ENCODE data around the gene B3GAT1.

The B3GAT1 gene

GRCh38 chr11:134392953-134393615, 19.0 kb downstream of the B3GAT1 start:
- Histone ChIP-seq H3K27me3 (ENCODE audit: control insufficient read depth in 1 of 2, insufficient read depth in 2 of 2, low read length in 2 of 2) (peaks cover 0 to 8% of the 10 kb centered on the region in 2 donors), H3K27ac (ENCODE audit: low read depth, low read length) (no peak overlapping the region), H3K4me3 (ENCODE audit: low read depth in 1 of 2, low read length in 2 of 2) (no peak overlapping the region)

GRCh38 chr11:134391656-134392055, 20.4 kb downstream of the B3GAT1 start:
- H3K4me3 ChIP-seq (ENCODE audit: low read depth in 1 of 2, low read length in 2 of 2): no peak overlapping the region
- H3K9ac ChIP-seq (ENCODE audit: low read depth in 1 of 2, low read length in 2 of 2): no peak overlapping the region
- H3K4me1 ChIP-seq (ENCODE audit: control insufficient read depth in 1 of 2, insufficient read depth in 2 of 2, low read length in 2 of 2): no peaks in the 10 kb centered on the region
- no peaks in the 10 kb centered on the region for H3K9me3 ChIP-seq (ENCODE audit: control insufficient read depth in 1 of 2, low read length in 2 of 2)
- H3K27ac ChIP-seq (ENCODE audit: low read depth, low read length): no peak overlapping the region
- peaks cover 0 to 5% of the 10 kb centered on the region in 2 donors for H3K27me3 ChIP-seq (ENCODE audit: control insufficient read depth in 1 of 2, insufficient read depth in 2 of 2, low read length in 2 of 2)
- H3K36me3 ChIP-seq (ENCODE audit: control insufficient read depth in 1 of 2, insufficient read depth in 2 of 2, low read length in 2 of 2): no peaks in the 10 kb centered on the region

More at GRCh38 chr11:134392953-134393615, 19.0 kb downstream of the B3GAT1 start:
- Histone ChIP-seq H3K9me3 (ENCODE audit: control insufficient read depth in 1 of 2, low read length in 2 of 2) (no peaks in the 10 kb centered on the region), H3K4me1 (ENCODE audit: control insufficient read depth in 1 of 2, insufficient read depth in 2 of 2, low read length in 2 of 2) (no peaks in the 10 kb centered on the region), H3K9ac (ENCODE audit: low read depth in 1 of 2, low read length in 2 of 2) (no peak overlapping the region), H3K36me3 (ENCODE audit: control insufficient read depth in 1 of 2, insufficient read depth in 2 of 2, low read length in 2 of 2) (no peaks in the 10 kb centered on the region)

GRCh38 chr11:134390706-134391569, 21.1 kb downstream of the B3GAT1 start:
- H3K9ac ChIP-seq (ENCODE audit: low read depth in 1 of 2, low read length in 2 of 2): no peak overlapping the region
- no peak overlapping the region for H3K27ac ChIP-seq (ENCODE audit: low read depth, low read length)
- H3K4me1 ChIP-seq (ENCODE audit: control insufficient read depth in 1 of 2, insufficient read depth in 2 of 2, low read length in 2 of 2): no peaks in the 10 kb centered on the region
- H3K9me3 ChIP-seq (ENCODE audit: control insufficient read depth in 1 of 2, low read length in 2 of 2): no peaks in the 10 kb centered on the region
- no peaks in the 10 kb centered on the region for H3K36me3 ChIP-seq (ENCODE audit: control insufficient read depth in 1 of 2, insufficient read depth in 2 of 2, low read length in 2 of 2)
- peaks cover 0 to 8% of the 10 kb centered on the region in 2 donors for H3K27me3 ChIP-seq (ENCODE audit: control insufficient read depth in 1 of 2, insufficient read depth in 2 of 2, low read length in 2 of 2)
- H3K4me3 ChIP-seq (ENCODE audit: low read depth in 1 of 2, low read length in 2 of 2): no peak overlapping the region

- Histone ChIP-seq H3K4me1 (ENCODE audit: control insufficient read depth in 1 of 2, insufficient read depth in 2 of 2, low read length in 2 of 2) (no peaks in the 10 kb centered on the region), H3K4me3 (ENCODE audit: low read depth in 1 of 2, low read length in 2 of 2) (no peak overlapping the region), H3K9me3 (ENCODE audit: control insufficient read depth in 1 of 2, low read length in 2 of 2) (no peaks in the 10 kb centered on the region), H3K27me3 (ENCODE audit: control insufficient read depth in 1 of 2, insufficient read depth in 2 of 2, low read length in 2 of 2) (peaks cover 0 to 11% of the 10 kb centered on the region in 2 donors), H3K9ac (ENCODE audit: low read depth in 1 of 2, low read length in 2 of 2) (no peak overlapping the region), H3K27ac (ENCODE audit: low read depth, low read length) (no peak overlapping the region), H3K36me3 (ENCODE audit: control insufficient read depth in 1 of 2, insufficient read depth in 2 of 2, low read length in 2 of 2) (no peaks in the 10 kb centered on the region)
These were observed 22.4 kb downstream of the B3GAT1 start for GRCh38 chr11:134389464-134390180.

GRCh38 chr11:134388590-134388989, 23.5 kb downstream of the B3GAT1 start:
- no peaks in the 10 kb centered on the region for H3K4me1 ChIP-seq (ENCODE audit: control insufficient read depth in 1 of 2, insufficient read depth in 2 of 2, low read length in 2 of 2)
- no peak overlapping the region for H3K4me3 ChIP-seq (ENCODE audit: low read depth in 1 of 2, low read length in 2 of 2)
- no peaks in the 10 kb centered on the region for H3K9me3 ChIP-seq (ENCODE audit: control insufficient read depth in 1 of 2, low read length in 2 of 2)
- peaks cover 0 to 11% of the 10 kb centered on the region in 2 donors for H3K27me3 ChIP-seq (ENCODE audit: control insufficient read depth in 1 of 2, insufficient read depth in 2 of 2, low read length in 2 of 2)
- H3K27ac ChIP-seq (ENCODE audit: low read depth, low read length): no peak overlapping the region
- no peaks in the 10 kb centered on the region for H3K36me3 ChIP-seq (ENCODE audit: control insufficient read depth in 1 of 2, insufficient read depth in 2 of 2, low read length in 2 of 2)
- H3K9ac ChIP-seq (ENCODE audit: low read depth in 1 of 2, low read length in 2 of 2): no peak overlapping the region

- peaks cover 0 to 11% of the 10 kb centered on the region in 2 donors for H3K27me3 ChIP-seq (ENCODE audit: control insufficient read depth in 1 of 2, insufficient read depth in 2 of 2, low read length in 2 of 2)
- H3K36me3 ChIP-seq (ENCODE audit: control insufficient read depth in 1 of 2, insufficient read depth in 2 of 2, low read length in 2 of 2): no peaks in the 10 kb centered on the region
- H3K27ac ChIP-seq (ENCODE audit: low read depth, low read length): no peak overlapping the region
- H3K4me3 ChIP-seq (ENCODE audit: low read depth in 1 of 2, low read length in 2 of 2): no peak overlapping the region
- no peaks in the 10 kb centered on the region for H3K4me1 ChIP-seq (ENCODE audit: control insufficient read depth in 1 of 2, insufficient read depth in 2 of 2, low read length in 2 of 2)
- no peak overlapping the region for H3K9ac ChIP-seq (ENCODE audit: low read depth in 1 of 2, low read length in 2 of 2)
- H3K9me3 ChIP-seq (ENCODE audit: control insufficient read depth in 1 of 2, low read length in 2 of 2): no peaks in the 10 kb centered on the region
These were observed 24.5 kb downstream of the B3GAT1 start for GRCh38 chr11:134387501-134387900.

GRCh38 chr11:134386945-134387344, 25.1 kb downstream of the B3GAT1 start:
- Histone ChIP-seq H3K27me3 (ENCODE audit: control insufficient read depth in 1 of 2, insufficient read depth in 2 of 2, low read length in 2 of 2) (peaks cover 0 to 11% of the 10 kb centered on the region in 2 donors), H3K9ac (ENCODE audit: low read depth in 1 of 2, low read length in 2 of 2) (no peak overlapping the region), H3K4me3 (ENCODE audit: low read depth in 1 of 2, low read length in 2 of 2) (no peak overlapping the region), H3K4me1 (ENCODE audit: control insufficient read depth in 1 of 2, insufficient read depth in 2 of 2, low read length in 2 of 2) (no peaks in the 10 kb centered on the region), H3K27ac (ENCODE audit: low read depth, low read length) (no peak overlapping the region), H3K36me3 (ENCODE audit: control insufficient read depth in 1 of 2, insufficient read depth in 2 of 2, low read length in 2 of 2) (no peaks in the 10 kb centered on the region), H3K9me3 (ENCODE audit: control insufficient read depth in 1 of 2, low read length in 2 of 2) (no peaks in the 10 kb centered on the region)

- no peaks in the 10 kb centered on the region for H3K4me1 ChIP-seq (ENCODE audit: control insufficient read depth in 1 of 2, insufficient read depth in 2 of 2, low read length in 2 of 2)
- no peaks in the 10 kb centered on the region for H3K36me3 ChIP-seq (ENCODE audit: control insufficient read depth in 1 of 2, insufficient read depth in 2 of 2, low read length in 2 of 2)
- H3K27me3 ChIP-seq (ENCODE audit: control insufficient read depth in 1 of 2, insufficient read depth in 2 of 2, low read length in 2 of 2): peaks cover 0 to 11% of the 10 kb centered on the region in 2 donors
- no peak overlapping the region for H3K4me3 ChIP-seq (ENCODE audit: low read depth in 1 of 2, low read length in 2 of 2)
- no peak overlapping the region for H3K9ac ChIP-seq (ENCODE audit: low read depth in 1 of 2, low read length in 2 of 2)
- no peak overlapping the region for H3K27ac ChIP-seq (ENCODE audit: low read depth, low read length)
- H3K9me3 ChIP-seq (ENCODE audit: control insufficient read depth in 1 of 2, low read length in 2 of 2): no peaks in the 10 kb centered on the region
These were observed 26.1 kb downstream of the B3GAT1 start for GRCh38 chr11:134385774-134386565.

GRCh38 chr11:134385171-134385570, 26.9 kb downstream of the B3GAT1 start:
- H3K4me1 ChIP-seq (ENCODE audit: control insufficient read depth in 1 of 2, insufficient read depth in 2 of 2, low read length in 2 of 2): no peaks in the 10 kb centered on the region
- peaks cover 0 to 11% of the 10 kb centered on the region in 2 donors for H3K27me3 ChIP-seq (ENCODE audit: control insufficient read depth in 1 of 2, insufficient read depth in 2 of 2, low read length in 2 of 2)
- H3K36me3 ChIP-seq (ENCODE audit: control insufficient read depth in 1 of 2, insufficient read depth in 2 of 2, low read length in 2 of 2): no peaks in the 10 kb centered on the region
- no peak overlapping the region for H3K27ac ChIP-seq (ENCODE audit: low read depth, low read length)
- no peaks in the 10 kb centered on the region for H3K9me3 ChIP-seq (ENCODE audit: control insufficient read depth in 1 of 2, low read length in 2 of 2)
- H3K9ac ChIP-seq (ENCODE audit: low read depth in 1 of 2, low read length in 2 of 2): no peak overlapping the region
- H3K4me3 ChIP-seq (ENCODE audit: low read depth in 1 of 2, low read length in 2 of 2): no peak overlapping the region

Measured in duodenal mucosa (tissue), 2 donors.